Measurements from ENCODE around the gene GPR27.

GPR27 gene

GRCh38 chr3:71752831-71753700 is 589 bp upstream of the GPR27 start:
- TF ChIP-seq REST (IDR thresholded peaks at IDR 0.05; ENCODE audit: insufficient read depth in 1 of 2, low read depth in 2 of 2, low read length in 2 of 2) (no peak), POLR2AphosphoS5 (IDR thresholded peaks at IDR 0.05; ENCODE audit: low read depth, low read length) (no peak), FOXP2 (optimal IDR thresholded peaks at IDR 0.05; ENCODE audit: borderline replicate concordance, extremely low read depth, extremely low read length, insufficient read depth) (no peak), TAF1 (IDR thresholded peaks at IDR 0.05; ENCODE audit: borderline replicate concordance, insufficient read depth, low read length) (no peak), SIN3A (IDR thresholded peaks at IDR 0.05; ENCODE audit: borderline replicate concordance, insufficient read depth, low read length) (no peak)

GRCh38 chr3:71754610-71755253 is 1.1 kb downstream of the GPR27 start:
- TF ChIP-seq POLR2AphosphoS5 (IDR thresholded peaks at IDR 0.05; ENCODE audit: low read depth, low read length) (no peak), SIN3A (IDR thresholded peaks at IDR 0.05; ENCODE audit: borderline replicate concordance, insufficient read depth, low read length) (no peak), TAF1 (IDR thresholded peaks at IDR 0.05; ENCODE audit: borderline replicate concordance, insufficient read depth, low read length) (no peak), REST (IDR thresholded peaks at IDR 0.05; ENCODE audit: insufficient read depth in 1 of 2, low read depth in 2 of 2, low read length in 2 of 2) (no peak), FOXP2 (optimal IDR thresholded peaks at IDR 0.05; ENCODE audit: borderline replicate concordance, extremely low read depth, extremely low read length, insufficient read depth) (no peak)

- TF ChIP-seq POLR2AphosphoS5 (IDR thresholded peaks at IDR 0.05; ENCODE audit: low read depth, low read length) (no peak), REST (IDR thresholded peaks at IDR 0.05; ENCODE audit: insufficient read depth in 1 of 2, low read depth in 2 of 2, low read length in 2 of 2) (no peak)
Measured at GRCh38 chr3:71758091-71758490, 4.4 kb downstream of the GPR27 start.

GRCh38 chr3:71759401-71759800 is 5.7 kb downstream of the GPR27 start:
- TF ChIP-seq FOXP2 (optimal IDR thresholded peaks at IDR 0.05; ENCODE audit: borderline replicate concordance, extremely low read depth, extremely low read length, insufficient read depth) (no peak), REST (IDR thresholded peaks at IDR 0.05; ENCODE audit: insufficient read depth in 1 of 2, low read depth in 2 of 2, low read length in 2 of 2) (no peak), SIN3A (IDR thresholded peaks at IDR 0.05; ENCODE audit: borderline replicate concordance, insufficient read depth, low read length) (no peak), POLR2AphosphoS5 (IDR thresholded peaks at IDR 0.05; ENCODE audit: low read depth, low read length) (no peak), TAF1 (IDR thresholded peaks at IDR 0.05; ENCODE audit: borderline replicate concordance, insufficient read depth, low read length) (no peak)

Data from PFSK-1 (cell line).